ENCODE results near the gene SPATA13.

DNA sequence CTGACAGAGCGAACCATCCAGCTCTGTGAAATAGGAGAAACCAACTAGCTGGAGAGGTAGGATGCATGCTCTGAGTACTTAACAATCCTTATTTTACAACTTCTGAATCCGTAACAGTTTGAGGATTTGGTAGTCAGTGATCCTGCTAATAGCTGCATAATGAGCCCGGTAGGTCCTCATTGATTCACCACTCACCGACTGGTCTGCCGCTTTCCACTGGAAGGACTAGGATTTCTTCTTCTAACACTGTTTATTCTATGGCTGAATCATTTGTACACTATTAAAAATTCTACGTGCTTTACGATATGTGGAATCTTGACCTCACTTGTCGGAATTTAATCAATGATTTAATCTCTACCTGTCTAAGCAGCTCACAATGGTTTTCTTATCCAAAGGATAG, 33.9 kb downstream of the SPATA13 start:
- no peak for TF ChIP-seq CTCF (IDR thresholded peaks at IDR 0.05; ENCODE audit: low read depth, low read length)
- no peak for TF ChIP-seq EZH2phosphoT487 (IDR thresholded peaks at IDR 0.05; ENCODE audit: low read depth)

Measured in OCI-LY3 (cell line).